Measurements from ENCODE around the gene SAP130.

SAP130 gene

DNA sequence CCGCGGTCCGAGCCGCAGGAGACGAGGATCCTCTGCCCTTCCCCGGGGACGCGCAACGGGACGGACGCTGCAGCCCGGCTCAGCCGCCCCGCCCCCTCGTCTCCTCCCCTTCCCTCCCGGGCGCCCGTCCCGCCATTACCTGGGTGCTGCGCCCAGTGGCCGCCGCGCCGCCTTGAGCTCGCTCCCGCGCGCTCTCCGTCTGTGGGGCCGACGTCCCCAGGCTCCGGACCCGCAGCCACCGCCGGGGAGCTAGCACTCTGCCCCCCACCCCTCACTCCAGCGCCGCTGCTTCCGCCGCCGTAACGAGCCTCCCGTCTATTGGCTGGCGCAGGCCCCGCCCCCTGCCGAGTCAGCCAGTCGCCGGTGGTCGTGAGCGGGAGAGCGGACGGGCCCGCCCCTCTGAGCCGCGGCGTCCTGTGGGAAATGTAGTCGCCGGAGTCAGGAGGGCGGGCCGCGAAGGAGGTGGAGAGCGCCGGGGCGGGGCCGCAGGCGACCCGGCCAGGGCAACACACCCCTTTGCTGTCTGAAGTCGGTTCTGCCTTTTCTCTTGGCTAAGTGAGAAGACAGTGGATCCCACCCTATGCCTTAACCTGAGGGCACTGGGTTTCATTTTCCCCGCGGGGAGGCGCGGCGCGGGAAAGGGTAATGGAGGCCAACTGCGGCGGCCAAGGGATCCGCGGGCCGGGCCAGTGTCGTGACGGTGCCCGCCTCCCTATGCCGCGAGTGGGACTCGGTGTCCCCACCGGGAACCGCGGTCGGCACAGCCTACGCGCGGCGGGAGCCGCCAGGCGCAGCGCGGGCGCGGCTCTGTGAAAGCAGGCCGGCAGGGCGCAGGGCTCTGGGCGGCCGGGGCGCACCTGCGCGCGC lies at the start of gene SAP130:
Gene SAP130, minus strand, starts transcription at position 259 of the 867 bp plus-strand sequence. CDS start 1,767 bp downstream, outside the sequence.
- DNase-seq (ENCODE audit: low spot score) = peak; percentile 99

DNA sequence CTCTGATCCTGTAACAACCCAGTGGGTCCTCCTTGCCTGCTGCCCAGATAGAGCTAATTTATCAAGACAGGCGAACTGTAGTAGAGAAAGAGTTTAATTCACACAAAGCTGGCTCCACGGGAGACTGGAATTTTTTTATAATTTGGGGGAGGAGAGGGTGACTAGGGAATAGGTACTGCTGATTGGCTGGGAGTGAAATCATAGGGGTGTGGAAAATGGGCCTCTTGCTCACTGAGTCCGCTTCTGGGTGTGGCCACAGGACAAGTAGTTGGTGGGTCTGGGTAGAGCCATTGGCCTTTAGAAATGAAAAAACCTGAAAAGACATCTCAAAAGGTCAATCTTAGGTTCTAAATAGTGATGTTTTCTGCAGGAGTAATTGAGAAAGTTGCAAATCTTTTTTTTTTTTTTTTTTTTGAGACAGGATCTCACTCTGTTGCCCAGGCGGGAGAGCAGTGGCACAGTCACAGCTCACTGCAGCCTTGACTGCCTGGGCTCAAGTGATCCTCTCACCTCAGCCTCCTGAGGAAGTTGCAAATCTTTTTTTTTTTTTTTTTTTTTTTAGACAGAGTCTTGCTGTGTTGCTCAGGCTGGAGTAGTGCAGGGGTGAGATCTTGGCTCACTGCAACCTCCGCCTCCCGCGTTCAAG lies 48.7 kb upstream of the SAP130 start:
- DNase-seq (ENCODE audit: low spot score) = no peak

DNA sequence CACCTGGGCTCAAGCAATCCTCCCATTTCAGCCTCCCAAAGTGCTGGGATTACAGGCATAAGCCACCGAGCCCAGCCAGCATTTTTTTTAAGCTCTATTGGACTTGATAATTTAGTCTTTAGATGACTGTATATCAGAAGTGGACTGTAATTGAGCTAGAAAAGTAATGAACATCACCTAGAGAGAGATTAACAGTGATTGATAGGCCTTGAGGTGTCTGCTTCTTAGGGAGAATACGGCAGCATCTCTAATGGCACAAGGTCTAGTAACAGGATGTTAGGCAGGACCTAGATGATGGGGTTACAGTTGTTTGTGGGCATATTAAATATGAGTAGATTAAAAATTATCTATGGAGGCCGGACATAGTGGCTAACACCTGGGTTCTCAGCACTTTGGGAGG lies 45.4 kb upstream of the SAP130 start:
- DNase-seq (ENCODE audit: low spot score) = no peak

DNA sequence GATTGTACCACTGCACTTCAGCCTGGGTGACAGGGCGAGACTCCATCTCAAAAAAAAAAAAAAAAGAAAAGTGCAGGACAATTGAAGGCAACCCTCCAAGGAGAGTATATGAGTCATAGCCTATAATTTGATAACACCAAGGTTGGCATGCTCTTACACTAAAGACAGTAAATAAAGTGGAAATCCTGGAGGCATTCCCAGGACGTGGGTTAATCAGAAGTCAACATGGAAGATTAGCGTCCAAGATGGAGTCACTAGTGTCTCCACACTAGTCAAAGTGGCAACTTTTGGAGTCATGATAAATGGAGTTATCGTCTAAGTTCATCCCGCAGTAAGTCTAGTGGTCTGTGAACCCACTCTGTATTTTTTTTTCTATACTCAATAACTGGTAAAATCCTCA lies 41.9 kb upstream of the SAP130 start:
- DNase-seq (ENCODE audit: low spot score) = no peak

- DNase-seq (ENCODE audit: low spot score) = no peak
Measured at GRCh38 chr2:128064353-128064752, 36.5 kb upstream of the SAP130 start.

DNA sequence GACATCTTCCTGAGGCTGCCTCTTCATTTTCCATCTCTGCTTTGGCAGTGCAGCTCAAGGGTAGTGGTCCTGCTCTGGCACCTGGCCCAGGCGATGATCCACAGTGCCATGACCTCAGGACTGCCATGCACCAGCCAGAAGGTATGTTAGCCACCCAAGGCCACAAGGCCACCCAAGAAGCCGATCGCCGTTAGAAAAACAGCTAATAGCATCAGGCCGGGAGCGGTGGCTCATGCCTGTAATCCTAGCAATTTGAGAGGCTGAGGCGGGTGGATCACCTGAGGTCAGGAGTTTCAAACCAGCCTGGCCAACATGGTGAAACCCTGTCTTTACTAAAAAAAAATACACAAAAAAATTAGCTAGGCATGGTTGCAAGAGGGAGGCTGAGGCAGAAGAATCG lies 34.7 kb upstream of the SAP130 start:
- DNase-seq (ENCODE audit: low spot score) = no peak

DNA sequence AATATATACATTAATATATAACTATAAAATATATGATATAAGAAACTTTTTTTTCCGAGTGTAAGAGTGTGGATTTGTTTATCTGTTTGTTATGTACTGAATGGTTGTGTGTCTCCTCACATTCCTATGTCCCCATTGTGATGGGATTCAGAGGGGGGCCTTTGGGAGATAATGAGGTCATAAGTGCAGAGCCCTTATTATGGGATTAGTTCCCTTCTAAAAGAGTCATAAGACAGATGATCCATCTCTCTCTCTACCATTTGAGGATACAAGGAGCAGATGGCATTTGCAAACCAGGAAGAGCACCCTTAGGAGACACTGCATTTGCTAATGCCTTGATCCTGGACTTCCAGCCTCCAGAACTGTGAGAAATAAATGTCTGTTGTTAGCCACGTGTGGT lies 30.3 kb upstream of the SAP130 start:
- no peak for DNase-seq (ENCODE audit: low spot score)

- DNase-seq (ENCODE audit: low spot score) = no peak
Measured at GRCh38 chr2:128057334-128057733, 29.5 kb upstream of the SAP130 start.

DNA sequence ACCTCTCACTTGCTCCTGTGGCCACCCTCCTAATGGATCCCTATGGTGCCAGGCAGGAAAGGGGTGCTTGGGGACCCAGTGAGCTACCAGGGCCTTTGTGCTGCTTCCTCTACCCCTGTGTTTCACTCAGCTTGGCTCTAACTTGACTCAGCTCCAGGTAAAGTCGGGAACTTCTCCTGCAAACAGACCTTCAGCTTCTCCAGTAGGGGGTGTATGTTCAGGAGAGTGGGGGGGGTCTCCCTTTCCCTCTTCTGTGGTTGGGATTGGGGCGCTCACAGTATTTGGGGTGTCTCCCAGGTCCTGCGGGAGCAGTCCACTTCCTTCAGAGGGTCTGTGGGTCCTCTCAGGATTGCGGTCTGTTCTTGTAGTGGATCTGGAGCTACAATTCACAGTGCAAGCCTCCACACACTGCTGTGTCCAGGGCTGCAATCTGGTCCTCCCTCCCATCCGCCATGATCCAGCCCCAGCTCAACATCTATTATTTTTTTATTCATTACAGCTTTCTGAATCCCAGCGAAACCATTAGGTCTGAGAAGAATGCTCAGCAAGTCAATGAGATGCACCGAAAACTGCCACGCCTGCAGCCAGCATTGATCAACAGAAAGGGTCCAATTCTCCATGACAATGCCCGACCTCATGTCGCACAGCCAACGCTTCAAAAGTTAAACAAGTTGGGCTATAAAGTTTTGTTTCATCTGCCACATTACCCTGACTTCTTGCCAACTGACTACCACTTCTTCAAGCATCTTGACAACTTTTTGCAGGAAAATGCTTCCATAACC lies 26.4 kb upstream of the SAP130 start:
- DNase-seq (ENCODE audit: low spot score) = no peak

DNA sequence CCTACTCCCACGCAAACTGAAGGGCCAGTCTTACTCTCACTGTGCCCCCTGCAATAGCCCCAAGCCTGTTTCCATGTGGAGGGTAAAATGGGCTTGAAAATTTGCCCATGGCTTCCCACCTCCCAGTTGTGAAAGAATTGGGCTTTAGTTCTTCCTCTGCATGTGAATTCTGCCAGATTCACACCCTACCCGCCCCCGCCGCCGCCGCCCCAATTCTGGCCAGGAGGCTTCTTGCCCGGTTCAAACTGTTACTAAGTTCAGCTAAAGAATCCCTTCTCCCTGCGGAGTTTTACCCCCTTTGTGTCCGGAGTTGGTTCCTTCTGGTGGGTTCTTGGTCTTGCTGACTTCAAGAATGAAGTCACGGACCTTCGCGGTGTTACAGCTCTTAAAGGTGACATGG lies 25.5 kb upstream of the SAP130 start:
- no peak for DNase-seq (ENCODE audit: low spot score)

- DNase-seq (ENCODE audit: low spot score) = no peak
Measured at GRCh38 chr2:128043041-128043440, 15.2 kb upstream of the SAP130 start.

DNA sequence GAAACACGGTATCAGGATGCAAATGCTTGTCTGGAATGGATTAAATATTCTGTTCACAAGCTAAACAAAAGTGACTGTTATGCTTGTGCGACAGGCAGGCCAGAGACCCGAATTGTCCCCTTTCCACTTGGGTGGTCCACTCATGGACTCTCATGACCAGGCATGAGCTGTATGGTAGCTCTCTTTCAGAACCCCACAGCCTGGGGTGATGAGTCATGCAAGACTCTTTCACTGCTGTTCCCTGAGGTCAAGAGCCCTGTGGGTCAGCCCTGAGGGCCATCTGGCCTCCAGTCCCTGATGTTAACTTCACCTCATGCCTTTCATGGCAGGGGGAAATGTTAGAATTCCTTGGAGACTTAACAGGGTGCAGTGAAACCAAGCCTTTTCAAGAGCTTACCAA lies 13.7 kb upstream of the SAP130 start:
- DNase-seq (ENCODE audit: low spot score) = no peak

GRCh38 chr2:128040166-128040771 lies 12.4 kb upstream of the SAP130 start:
- no peak for DNase-seq (ENCODE audit: low spot score)

DNA sequence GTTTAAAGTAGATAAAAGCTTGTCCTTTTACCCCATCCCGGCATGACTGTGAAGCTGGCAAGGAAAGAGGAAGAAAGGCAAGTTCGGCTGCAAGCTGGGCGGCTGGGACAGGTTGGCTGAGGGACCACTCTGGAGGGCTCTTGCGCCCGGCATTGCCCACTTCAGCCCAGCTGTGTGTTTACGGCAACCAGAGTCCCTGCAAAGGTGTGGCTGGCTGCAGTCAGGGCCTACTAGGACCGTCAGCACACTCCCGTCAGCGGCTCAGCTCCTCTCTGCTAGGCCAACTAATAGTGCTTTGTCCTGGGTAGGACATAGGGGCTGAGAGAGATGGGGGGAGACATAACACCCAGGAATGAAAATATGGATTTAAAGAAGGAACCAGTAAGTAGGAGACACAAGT lies 11.7 kb upstream of the SAP130 start:
- DNase-seq (ENCODE audit: low spot score) = no peak

DNA sequence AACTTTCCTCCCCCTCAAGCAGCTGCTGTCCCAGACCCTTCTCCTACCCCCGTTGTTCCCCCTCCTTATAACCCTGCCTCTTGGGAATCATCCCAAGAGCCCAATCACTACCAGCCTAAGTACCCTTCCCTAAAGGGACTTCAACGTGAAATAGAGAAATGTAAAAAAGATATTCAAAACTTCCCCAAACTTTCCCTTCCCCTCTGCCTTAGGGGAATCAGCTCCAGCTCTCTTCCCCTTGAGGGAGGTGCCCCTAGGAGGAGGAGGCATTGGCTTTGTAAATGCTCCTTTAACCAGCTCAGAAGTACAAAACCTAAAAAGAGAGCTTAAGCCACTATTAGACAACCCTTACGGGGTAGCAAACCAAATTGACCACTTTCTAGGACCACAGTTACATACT lies 10.6 kb upstream of the SAP130 start:
- no peak for DNase-seq (ENCODE audit: low spot score)

- DNase-seq (ENCODE audit: low spot score) = no peak
Measured at GRCh38 chr2:128037649-128038048, 9.8 kb upstream of the SAP130 start.

DNA sequence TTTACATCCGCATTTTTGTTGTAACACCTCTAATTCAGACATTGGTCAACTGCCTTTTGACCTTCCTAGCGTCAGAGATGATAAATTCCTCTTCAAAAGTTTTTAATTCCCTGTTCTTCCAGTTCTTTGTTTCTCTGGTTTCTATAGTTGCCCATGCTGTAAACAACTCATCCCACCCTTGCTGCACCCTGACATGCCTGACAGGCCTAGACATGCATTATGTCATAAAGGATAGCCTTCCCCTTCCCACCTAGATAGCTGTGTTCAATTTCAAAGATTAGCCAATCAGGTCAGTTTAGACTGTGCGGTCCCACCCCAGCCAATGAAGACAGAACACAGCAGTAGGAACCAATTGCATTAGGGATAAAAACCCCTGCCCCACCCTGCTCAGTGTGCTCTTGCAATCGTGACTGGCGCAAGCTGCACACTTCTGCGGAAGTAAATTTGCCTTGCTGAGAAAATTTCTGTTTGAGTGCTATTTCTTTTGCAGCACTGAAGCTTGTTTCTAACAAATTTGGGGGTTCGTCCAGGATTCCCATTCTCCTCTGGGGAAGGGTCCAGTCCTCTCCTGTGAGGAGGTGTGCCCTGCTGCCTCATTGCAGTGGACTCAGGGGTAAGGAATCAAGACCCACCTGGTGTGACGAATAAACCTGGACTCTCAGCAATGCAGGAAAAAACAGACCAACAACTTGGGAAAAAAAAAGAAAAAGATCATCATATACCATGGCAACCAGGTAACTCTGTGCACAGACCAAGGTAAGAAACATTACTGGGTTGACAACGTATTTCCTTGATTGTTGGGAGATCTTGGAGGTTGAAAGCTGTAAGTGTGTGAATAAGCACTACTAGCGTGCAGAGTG lies 9.1 kb upstream of the SAP130 start:
- no peak for DNase-seq (ENCODE audit: low spot score)

- DNase-seq (ENCODE audit: low spot score) = no peak
Measured at GRCh38 chr2:128032092-128032491, 4.2 kb upstream of the SAP130 start.

GRCh38 chr2:128028668-128029054 lies 802 bp upstream of the SAP130 start:
- DNase-seq (ENCODE audit: low spot score) = no peak

GRCh38 chr2:128027278-128027800 lies 520 bp downstream of the SAP130 start:
- DNase-seq (ENCODE audit: low spot score) = peak; percentile 98
